H7 (cell line): ENCODE measurements around the gene BPI. TPM values are rescaled to one million over a fixed set of nuclear protein-coding genes. Genes with fewer than 3 reads are reported as not detected.
"Not testable (repeated sequence)": the region's sequence is repeated elsewhere in the genome, so short reads cannot be mapped to it uniquely, and the experiment has no call there.

Source experiments
- DNase-seq: peaks from one replicate; pipeline ENCODE4 v3.0.0; 2012
- H3K27me3 ChIP-seq: 2 replicates; pipeline ENCODE4 v1.6.0; 2011; ENCODE audit warnings: mild to moderate bottlenecking, low read length; ENCODE audit not compliant: control insufficient read depth, insufficient read depth
- H3K36me3 ChIP-seq: replicated peaks from 2 replicates; pipeline ENCODE4 v1.5.1; 2011; ENCODE audit warnings: low read length; ENCODE audit not compliant: control insufficient read depth, insufficient read depth
- H3K4me3 ChIP-seq: 2 replicates; pipeline ENCODE4 v1.5.1; 2011; ENCODE audit warnings: low read depth, mild to moderate bottlenecking, control low read depth, low read length, moderate library complexity; ENCODE audit not compliant: insufficient read depth
- total RNA-seq: library from RNA; depleted of rRNA; stranded (reverse); fragments of >200 nt; shearing (Covaris generic); gene quantifications from 2 replicates; pipeline ENCODE4 v1.2.3, GENCODE V29; 2014

The BPI gene
- total RNA-seq, 1 experiment from 2014 or later = not detected

DNA sequence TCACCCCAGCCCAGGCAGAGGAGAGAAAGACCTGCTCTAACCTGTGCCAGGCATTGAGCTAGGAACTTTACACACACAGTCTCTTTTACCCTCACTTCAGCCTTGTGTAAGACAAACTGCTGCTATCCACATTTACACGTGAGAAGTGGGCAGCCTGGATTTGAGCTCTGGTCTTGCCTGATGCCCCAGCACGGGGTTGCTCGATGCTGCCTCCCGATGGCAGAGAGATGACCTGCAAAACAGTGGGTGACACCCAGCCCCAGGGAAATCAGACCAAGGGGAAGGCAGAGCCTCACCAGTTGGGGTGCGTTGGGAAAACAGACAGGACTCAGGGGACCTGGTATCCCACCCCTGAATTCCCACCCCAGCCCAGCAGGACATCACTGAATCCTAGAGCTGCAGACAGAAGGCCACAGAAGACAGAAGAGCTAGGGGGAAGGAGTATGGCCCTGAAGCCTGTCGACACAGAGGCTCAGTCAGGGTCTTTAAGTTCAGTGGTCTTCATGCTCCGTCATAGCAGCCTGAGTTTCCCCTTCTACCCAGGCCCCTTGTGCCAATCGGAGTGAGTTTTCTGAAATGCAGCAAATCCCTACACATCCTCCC is 990 bp downstream of the BPI start:
- peak; percentile 84 for DNase-seq
- Histone ChIP-seq H3K36me3 (no peaks in the 10 kb centered on the region), H3K4me3 (no peak overlapping the region), H3K27me3 (no peaks in the 10 kb centered on the region)

- Histone ChIP-seq H3K27me3 (no peaks in the 10 kb centered on the region), H3K36me3 (no peaks in the 10 kb centered on the region), H3K4me3 (no peak overlapping the region)
- no peak for DNase-seq
These were observed 1.6 kb downstream of the BPI start for GRCh38 chr20:38305541-38305940.

DNA sequence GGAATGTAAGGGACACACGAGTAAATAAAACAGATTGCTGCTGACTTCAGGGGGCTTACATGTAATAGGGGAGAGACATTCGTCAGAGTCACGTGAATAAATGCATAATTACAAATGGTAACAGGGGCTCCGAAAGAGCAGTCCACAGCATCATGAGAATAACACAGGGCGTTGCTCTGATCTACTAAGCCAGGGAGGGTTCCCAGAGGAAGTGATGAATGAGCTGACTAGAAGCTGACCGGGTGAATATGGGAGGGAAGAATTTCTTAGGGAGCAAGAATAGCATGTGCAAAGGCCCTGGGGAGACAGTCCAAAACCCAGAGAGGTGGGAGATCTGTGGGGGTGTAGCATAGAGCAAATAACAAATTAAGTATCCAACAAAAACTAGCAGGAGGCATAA is 2.4 kb downstream of the BPI start:
- Histone ChIP-seq H3K27me3 (no peaks in the 10 kb centered on the region), H3K4me3 (no peak overlapping the region), H3K36me3 (no peaks in the 10 kb centered on the region)
- no peak for DNase-seq

- no peak overlapping the region for H3K4me3 ChIP-seq
- H3K27me3 ChIP-seq = no peaks in the 10 kb centered on the region
- no peaks in the 10 kb centered on the region for H3K36me3 ChIP-seq
- no peak for DNase-seq
These were observed 3.6 kb downstream of the BPI start for GRCh38 chr20:38307371-38308046.

DNA sequence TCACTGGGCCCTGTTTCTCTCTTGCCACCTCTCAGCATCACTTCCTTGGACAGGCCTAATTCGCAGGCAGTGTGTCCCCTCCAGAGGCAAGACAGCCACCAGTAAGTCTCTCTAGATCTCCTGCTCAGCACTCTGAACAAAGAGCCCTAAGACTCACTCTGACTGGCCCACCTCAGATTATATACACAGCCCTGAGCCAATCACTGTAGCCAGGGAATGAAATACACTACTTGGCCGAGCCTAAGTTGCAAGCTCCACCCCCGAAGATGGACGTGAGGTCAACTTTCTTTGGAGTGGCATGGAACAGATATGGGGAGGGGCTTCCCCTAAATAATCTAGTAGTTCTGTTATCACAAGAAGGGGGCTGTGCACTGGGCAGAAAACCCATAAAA is 4.1 kb downstream of the BPI start:
- DNase-seq = peak; percentile 53
- Histone ChIP-seq H3K36me3 (no peaks in the 10 kb centered on the region), H3K4me3 (no peak overlapping the region), H3K27me3 (no peaks in the 10 kb centered on the region)

DNA sequence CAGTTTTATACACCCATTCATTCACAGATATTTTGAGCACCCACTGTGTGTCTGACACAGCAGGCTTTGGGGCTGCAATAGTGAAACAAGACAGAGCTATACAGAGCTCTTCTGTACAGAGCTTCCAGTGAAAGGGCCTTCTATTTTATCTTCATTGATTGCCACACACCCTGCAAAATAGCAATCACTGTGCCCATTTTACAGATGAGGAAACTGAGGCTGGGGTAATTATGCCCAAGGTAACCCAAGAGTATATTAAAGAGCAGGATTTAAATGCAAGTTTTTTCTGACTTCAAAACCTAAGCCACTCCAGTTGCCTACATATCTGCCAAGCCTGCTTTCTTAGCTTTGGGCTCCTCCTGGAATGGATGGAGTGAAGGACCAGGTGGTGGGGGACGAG is 4.5 kb downstream of the BPI start:
- Histone ChIP-seq H3K36me3 (no peaks in the 10 kb centered on the region), H3K4me3 (no peak overlapping the region), H3K27me3 (no peaks in the 10 kb centered on the region)
- no peak for DNase-seq

DNA sequence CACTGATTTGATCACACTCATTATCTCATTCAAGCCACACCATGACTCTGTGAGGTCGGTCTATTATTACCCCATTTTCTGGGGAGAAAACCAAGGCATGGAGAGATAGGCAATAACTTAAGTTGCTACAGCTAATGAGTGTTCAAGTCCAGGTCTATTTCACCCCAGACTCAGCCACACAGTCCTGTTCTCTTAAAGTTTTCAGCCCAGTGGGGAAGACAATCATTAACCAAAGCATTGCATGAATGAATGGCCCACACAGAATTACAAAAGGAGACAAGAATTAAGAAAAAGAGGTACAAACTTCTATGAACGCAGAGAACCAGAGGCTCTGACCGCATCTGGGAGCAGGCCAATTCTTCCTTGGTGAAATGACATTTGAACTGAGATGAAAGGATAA is 7.1 kb downstream of the BPI start:
- H3K4me3 ChIP-seq = no peak overlapping the region
- H3K36me3 ChIP-seq = no peaks in the 10 kb centered on the region
- no peak for DNase-seq
- no peaks in the 10 kb centered on the region for H3K27me3 ChIP-seq

- Histone ChIP-seq H3K4me3 (no peak overlapping the region), H3K27me3 (no peaks in the 10 kb centered on the region), H3K36me3 (no peaks in the 10 kb centered on the region)
- DNase-seq = no peak
These were observed 7.5 kb downstream of the BPI start for GRCh38 chr20:38311491-38311890.

DNA sequence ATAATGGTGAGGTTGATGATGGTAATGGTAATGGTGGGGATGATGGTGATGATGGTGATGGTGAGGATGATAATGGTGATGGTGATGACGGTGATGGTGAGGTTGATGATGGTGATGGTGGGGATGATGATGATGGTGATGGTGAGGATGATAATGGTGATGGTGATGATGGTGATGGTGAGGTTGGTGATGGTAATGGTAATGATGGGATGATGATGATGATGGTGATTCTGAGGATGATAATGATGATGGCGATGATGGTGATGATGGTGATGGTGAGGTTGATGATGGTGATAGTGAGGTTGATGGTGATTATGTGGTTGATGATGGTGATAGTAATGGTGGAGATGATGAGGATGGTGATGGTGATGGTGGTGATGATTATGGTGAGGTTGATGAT is 9.7 kb downstream of the BPI start:
- Histone ChIP-seq H3K27me3 (no peaks in the 10 kb centered on the region), H3K4me3 (no peak overlapping the region), H3K36me3 (no peaks in the 10 kb centered on the region)
- no peak for DNase-seq

GRCh38 chr20:38314350-38314749 is 10.4 kb downstream of the BPI start:
- not testable (repeated sequence) for DNase-seq, H3K36me3 ChIP-seq, H3K27me3 ChIP-seq, H3K4me3 ChIP-seq

- no peak overlapping the region for H3K4me3 ChIP-seq
- DNase-seq = no peak
- no peaks in the 10 kb centered on the region for H3K36me3 ChIP-seq
- no peaks in the 10 kb centered on the region for H3K27me3 ChIP-seq
These were observed 11.5 kb downstream of the BPI start for GRCh38 chr20:38315290-38315966.

GRCh38 chr20:38316341-38316740 is 12.4 kb downstream of the BPI start:
- Histone ChIP-seq H3K36me3 (no peaks in the 10 kb centered on the region), H3K4me3 (no peak overlapping the region), H3K27me3 (no peaks in the 10 kb centered on the region)
- no peak for DNase-seq

DNA sequence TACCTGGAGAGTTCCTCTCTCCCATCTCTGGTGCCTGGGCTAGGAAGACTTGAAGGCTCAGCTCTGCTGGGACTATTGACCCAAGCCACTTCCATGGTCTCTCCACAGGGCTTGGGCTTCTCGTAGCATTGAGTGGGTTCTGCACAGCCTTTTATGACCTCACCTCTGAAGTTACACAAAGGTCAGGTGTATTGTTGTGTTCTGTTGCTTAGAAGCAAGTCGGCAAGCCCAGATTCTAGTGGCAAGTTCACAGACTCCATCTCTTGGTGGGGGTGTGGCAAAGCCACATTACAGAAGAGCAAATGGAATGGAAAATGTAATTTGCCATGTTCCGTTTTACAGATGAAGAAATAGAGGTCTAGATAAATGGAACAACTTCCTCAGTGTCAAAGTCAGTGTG is 13.5 kb downstream of the BPI start:
- Histone ChIP-seq H3K36me3 (no peaks in the 10 kb centered on the region), H3K27me3 (no peaks in the 10 kb centered on the region), H3K4me3 (no peak overlapping the region)
- no peak for DNase-seq

GRCh38 chr20:38320221-38320620 is 16.3 kb downstream of the BPI start:
- no peaks in the 10 kb centered on the region; the same call in 1 of the 2 replicates for H3K27me3 ChIP-seq
- H3K36me3 ChIP-seq = no peaks in the 10 kb centered on the region
- H3K4me3 ChIP-seq = no peak overlapping the region
- DNase-seq = no peak

- no peak overlapping the region for H3K4me3 ChIP-seq
- H3K27me3 ChIP-seq = no peaks in the 10 kb centered on the region; the same call in 1 of the 2 replicates
- peak; percentile 70 for DNase-seq
- H3K36me3 ChIP-seq = no peaks in the 10 kb centered on the region
These were observed 18.1 kb downstream of the BPI start for GRCh38 chr20:38321959-38322598.
